Psoas muscle (tissue), 8 donors: ENCODE measurements around the gene UXS1. TPM values are rescaled to one million over a fixed set of nuclear protein-coding genes. Genes with fewer than 3 reads are reported as not detected.

Experiments used
- ATAC-seq, 4 donors: fragments of 200-7000 bp; cut with Tn5 transposase; one replicate each; pipeline ENCODE4 v1.9.1; 2020; ENCODE audit warnings: moderate library complexity in 3 of 4, mild to moderate bottlenecking in 2 of 4
- DNase-seq, 2 donors: peaks; one replicate each; pipeline ENCODE4 v3.0.0-alpha.2; 2020
- H3K27ac ChIP-seq: fragments of 200-600 bp; one replicate; pipeline ENCODE4 v1.8.0; 2022
- H3K27me3 ChIP-seq, 3 donors: fragments of 200-600 bp in 1 of 3; one replicate each; pipeline versions ENCODE4 v1.6.1 to v1.8.0; 2013 to 2022; ENCODE audit warnings: low read length in 2 of 3, mild to moderate bottlenecking in 2 of 3, moderate library complexity in 1 of 3; ENCODE audit not compliant: insufficient read depth in 3 of 3
- H3K36me3 ChIP-seq, 2 donors: fragments of 200-600 bp in 1 of 2; one replicate each; pipeline versions ENCODE4 v1.6.1 to v1.8.0; 2013 to 2022; ENCODE audit warnings: low read depth in 1 of 2, mild to moderate bottlenecking in 1 of 2, moderate library complexity in 1 of 2; ENCODE audit not compliant: insufficient read depth in 1 of 2
- H3K4me1 ChIP-seq: fragments of 200-600 bp; one replicate; pipeline ENCODE4 v1.8.0; 2022
- H3K4me3 ChIP-seq: fragments of 200-600 bp; one replicate; pipeline ENCODE4 v1.8.0; 2022; ENCODE audit warnings: mild to moderate bottlenecking
- H3K9me3 ChIP-seq: fragments of 200-600 bp; one replicate; pipeline ENCODE4 v1.8.0; 2022
- CTCF ChIP-seq: fragments of 200-600 bp; IDR thresholded peaks from one replicate; pipeline ENCODE4 v1.8.0; 2022; ENCODE audit warnings: antibody characterized with exemption
- WGBS, 3 donors: extraction: QIAGEN DNeasy Blood & Tissue Kit; methylation state at CpG; one replicate each; pipeline versions ENCODE4 v1.1.6 to v1.1.7; 2013; 5-methylcytosine and 5-hydroxymethylcytosine counted together
- intact Hi-C, 2 donors: fragments of 100-400 bp; cut with DNase I; formaldehyde crosslinking; loops; one replicate each; pipeline versions ENCODE4 v1.11.0 to v1.14.2; 2022
- polyA plus RNA-seq, 3 donors: library from polyadenylated mRNA; stranded (reverse); fragments of 200-250 nt; gene quantifications; one replicate each; pipeline ENCODE4 v1.2.3, GENCODE V29; 2013
- total RNA-seq, 4 donors: library from RNA; stranded (reverse); fragmentation: NEBNext Ultra II Directional in 2 of 4; extraction: Animal tissue kit (Norgen Biotek cat#: 25700) in 2 of 4; gene quantifications; one replicate each; pipeline versions ENCODE4 v1.2.1 to v1.2.4, GENCODE V29; 2021 to 2023
- donor health status: healthy with polysubstance abuse.
- donor health status: DM: no; HTN: no; CAD: no; lungs with moderate emphysema.
- donor health status: Bipolar disorder and iron deficiency.
- donor health status: healthy.
- donor health status: DM: yes; HTN: yes; CAD: no.
- donor health status: DM: no; HTN: no; CAD: no.
- donor health status: DM: no; HTN: no; CAD: no.
- donor health status: DM: yes; HTN: yes; CAD: no.

UXS1 gene
- total and polyA plus RNA-seq, 7 donors: 12.2 to 36.0 (median 22.5) TPM

GRCh38 chr2:106180602-106181001 lies 13.5 kb downstream of the UXS1 start:
- TF ChIP-seq CTCF: no peak
- WGBS, 3 donors: 88 to 93% (median 92%) methylated on average over 5 of the region's 5 CpGs
- intact Hi-C loops: no loop called here

DNA sequence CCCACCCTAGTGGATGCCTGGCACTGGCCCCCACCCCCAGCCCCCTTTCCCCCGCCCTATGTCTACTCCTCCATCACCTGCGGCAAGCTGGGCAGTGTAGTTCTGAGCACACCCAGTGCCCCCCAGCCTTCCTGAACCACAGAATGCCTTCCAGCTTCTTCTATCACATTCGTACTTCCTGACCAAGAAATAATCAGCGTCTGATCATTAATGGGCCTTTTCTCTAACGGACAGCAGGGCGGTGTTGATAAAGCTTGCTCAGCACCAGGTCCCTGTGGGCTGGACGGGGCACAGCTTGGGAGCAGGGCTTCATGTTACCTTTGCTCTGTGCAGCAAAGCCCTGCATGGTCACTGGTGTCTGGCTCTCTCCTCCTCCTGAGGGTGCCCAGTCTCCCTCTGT lies 15.4 kb downstream of the UXS1 start:
- intact Hi-C loops: no loop called here
- H3K27me3 ChIP-seq: no peaks in the 10 kb centered on the region
- whole genome bisulfite sequencing, 3 donors: 92 to 97% (median 96%) methylated on average over 7 of the region's 7 CpGs
- H3K9me3 ChIP-seq: no peaks in the 10 kb centered on the region
- DNase-seq (no peak), ATAC-seq (no peak)
- TF ChIP-seq CTCF: no peak
- no peaks in the 10 kb centered on the region for H3K36me3 ChIP-seq
- no peak overlapping the region for H3K4me3 ChIP-seq
- H3K27ac ChIP-seq: no peak overlapping the region
- H3K4me1 ChIP-seq: peaks cover 19% of the 10 kb centered on the region

More at GRCh38 chr2:106180602-106181001, 13.5 kb downstream of the UXS1 start:
- H3K4me3 ChIP-seq: no peak overlapping the region
- peaks cover 13% of the 10 kb centered on the region for H3K4me1 ChIP-seq
- H3K36me3 ChIP-seq: no peaks in the 10 kb centered on the region
- no peak for DNase-seq
- H3K9me3 ChIP-seq: no peaks in the 10 kb centered on the region
- no peak overlapping the region for H3K27ac ChIP-seq
- H3K27me3 ChIP-seq: no peaks in the 10 kb centered on the region
- no peak for ATAC-seq

GRCh38 chr2:106177581-106177980 lies 16.5 kb downstream of the UXS1 start:
- Histone ChIP-seq H3K36me3 (no peaks in the 10 kb centered on the region), H3K27ac (no peak overlapping the region), H3K4me3 (no peak overlapping the region), H3K9me3 (no peaks in the 10 kb centered on the region), H3K4me1 (peaks cover 14% of the 10 kb centered on the region), H3K27me3 (no peaks in the 10 kb centered on the region)
- no peak for DNase-seq
- no peak for ATAC-seq
- intact Hi-C loops: no loop called here
- TF ChIP-seq CTCF: no peak
- WGBS, 3 donors: 97 to 99% (median 99%) methylated on average over 4 of the region's 4 CpGs

DNA sequence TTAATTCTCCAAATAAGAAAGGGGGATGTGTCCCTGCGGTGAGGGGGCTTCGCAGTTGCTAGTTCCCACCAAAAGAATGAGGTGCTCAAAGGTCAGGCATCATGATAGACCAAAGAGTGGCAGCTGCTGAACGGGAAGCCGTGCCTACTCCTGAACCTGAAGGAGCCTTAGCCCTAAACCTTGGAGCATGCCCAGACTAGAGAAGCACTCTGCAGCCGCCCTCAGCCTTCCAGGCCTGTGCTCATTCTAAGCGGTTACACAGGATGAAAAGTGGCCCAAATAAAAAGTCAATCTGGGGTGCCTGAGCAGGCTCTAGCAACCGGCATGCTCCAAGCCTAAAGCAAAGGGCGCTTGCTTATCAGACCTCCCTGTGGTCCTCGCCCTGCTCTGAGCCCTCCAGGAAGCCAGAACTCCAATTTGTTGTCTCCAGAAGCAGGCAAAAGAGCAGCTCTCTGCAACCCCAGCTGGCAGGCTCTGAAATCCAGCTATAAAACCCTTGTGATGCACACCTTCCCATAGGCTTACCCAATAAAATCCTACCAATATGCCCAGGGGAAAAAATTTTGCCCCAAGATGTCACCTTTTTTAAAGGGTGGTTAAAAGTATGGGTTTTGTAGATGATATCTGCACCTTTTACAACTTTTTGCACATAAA lies 17.5 kb downstream of the UXS1 start:
- DNase-seq: no peak
- no peaks in the 10 kb centered on the region for H3K9me3 ChIP-seq
- H3K4me3 ChIP-seq: no peak overlapping the region
- intact Hi-C loops: no loop called here
- no peaks in the 10 kb centered on the region for H3K27me3 ChIP-seq
- WGBS, 3 donors: 88 to 94% (median 92%) methylated on average over 9 of the region's 9 CpGs
- H3K27ac ChIP-seq: no peak overlapping the region
- ATAC-seq: no peak
- H3K4me1 ChIP-seq: peaks cover 14% of the 10 kb centered on the region
- H3K36me3 ChIP-seq: no peaks in the 10 kb centered on the region
- TF ChIP-seq CTCF: no peak
